ENCODE measurements around the gene HAUS7. TPM values are rescaled to one million over a fixed set of nuclear protein-coding genes. Genes with fewer than 3 reads are reported as not detected.

Gene HAUS7
- total RNA-seq, 2 experiments from 2014 or later, result 42.5 to 47.9 TPM

DNA sequence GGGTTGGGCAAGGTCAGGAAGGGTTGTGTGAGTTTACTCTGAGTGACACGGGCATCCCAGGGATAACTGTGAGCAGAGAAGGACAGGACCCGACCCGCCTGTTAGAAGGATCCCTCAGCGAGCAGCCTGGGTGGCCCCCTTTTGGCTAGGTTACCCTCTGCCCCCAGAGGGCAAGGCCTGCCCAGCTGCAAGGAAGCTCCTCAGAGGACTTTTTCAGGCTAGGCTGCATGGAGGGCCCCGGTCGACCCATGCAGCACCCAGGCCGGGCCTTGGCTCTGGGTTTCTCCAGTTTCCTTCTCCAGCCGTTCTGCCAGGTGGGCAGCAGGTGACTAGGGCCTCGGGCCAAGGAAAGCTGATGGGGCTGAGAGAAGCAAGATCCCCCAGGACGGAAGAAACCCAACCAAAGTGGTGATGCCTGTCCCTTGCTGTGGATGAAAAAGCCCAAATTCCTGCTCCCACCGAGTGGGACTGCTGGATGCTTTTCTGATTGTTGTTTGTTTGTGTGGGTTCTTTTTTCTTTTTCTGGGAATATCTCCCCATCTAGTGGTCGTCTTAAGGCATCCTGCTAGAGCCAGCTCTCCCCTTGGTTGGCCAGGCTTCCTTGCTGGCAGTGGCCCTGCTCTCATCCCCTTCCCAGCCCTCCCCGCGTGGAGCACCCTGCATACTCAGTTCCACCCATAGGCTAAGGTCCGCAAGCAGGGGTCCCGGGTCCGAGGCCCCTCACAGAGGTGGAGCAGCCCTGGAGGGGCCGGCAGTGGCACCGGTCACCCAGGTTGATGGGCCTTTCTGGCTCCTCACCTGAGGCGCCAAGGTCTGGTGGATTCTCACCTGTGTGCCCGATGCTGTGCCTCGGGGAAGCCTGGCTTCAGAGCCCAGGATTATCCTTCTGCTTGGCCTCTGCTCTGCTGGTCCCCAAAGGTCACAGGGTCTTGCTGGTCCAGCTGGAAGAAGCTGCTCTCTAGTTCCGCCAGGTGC, 57.3 kb downstream of the HAUS7 start:
- no TSS peak for BruUV-seq (replicated peaks)
- DNase-seq (ENCODE audit: low spot score), result no peak
- CTCF ChIA-PET (ENCODE audit: unreplicated experiment), result no interaction called here

DNA sequence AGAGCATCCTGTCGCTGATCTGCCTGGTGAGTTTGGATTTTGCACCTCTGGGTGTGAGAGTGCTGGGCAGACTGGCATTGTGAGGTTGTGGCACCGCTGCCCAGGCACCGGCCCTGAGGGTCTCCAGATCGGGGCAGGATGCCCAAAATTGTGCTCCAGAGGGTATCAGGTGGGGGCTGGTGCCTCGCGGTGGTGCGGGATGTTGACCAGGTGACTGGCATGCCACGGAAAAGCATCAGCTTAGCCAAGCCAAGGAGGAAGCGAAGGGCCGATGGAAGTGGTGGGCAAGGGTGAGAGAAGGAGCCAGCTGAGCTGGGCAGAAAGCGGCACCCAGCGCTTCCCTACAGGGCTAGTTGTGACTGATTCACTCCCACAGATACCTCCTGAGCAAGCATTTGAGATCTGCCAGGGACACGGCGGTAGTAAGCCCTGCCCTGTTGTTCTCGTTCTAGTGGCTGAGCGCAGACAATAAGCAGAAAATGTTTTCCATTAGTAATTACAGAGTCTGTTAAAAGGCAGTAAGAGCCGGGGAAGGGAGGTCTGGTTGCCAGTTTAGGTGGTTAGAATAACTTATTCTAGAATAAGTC, 58.3 kb downstream of the HAUS7 start:
- ChIA-PET POLR2A (no interaction called here), CTCF (ENCODE audit: unreplicated experiment) (no interaction called here)
- no peak for TF ChIP-seq EZH2phosphoT487 (IDR thresholded peaks at IDR 0.05; ENCODE audit: borderline replicate concordance, low read depth, low read length)
- TF ChIP-seq, protein P1, sequence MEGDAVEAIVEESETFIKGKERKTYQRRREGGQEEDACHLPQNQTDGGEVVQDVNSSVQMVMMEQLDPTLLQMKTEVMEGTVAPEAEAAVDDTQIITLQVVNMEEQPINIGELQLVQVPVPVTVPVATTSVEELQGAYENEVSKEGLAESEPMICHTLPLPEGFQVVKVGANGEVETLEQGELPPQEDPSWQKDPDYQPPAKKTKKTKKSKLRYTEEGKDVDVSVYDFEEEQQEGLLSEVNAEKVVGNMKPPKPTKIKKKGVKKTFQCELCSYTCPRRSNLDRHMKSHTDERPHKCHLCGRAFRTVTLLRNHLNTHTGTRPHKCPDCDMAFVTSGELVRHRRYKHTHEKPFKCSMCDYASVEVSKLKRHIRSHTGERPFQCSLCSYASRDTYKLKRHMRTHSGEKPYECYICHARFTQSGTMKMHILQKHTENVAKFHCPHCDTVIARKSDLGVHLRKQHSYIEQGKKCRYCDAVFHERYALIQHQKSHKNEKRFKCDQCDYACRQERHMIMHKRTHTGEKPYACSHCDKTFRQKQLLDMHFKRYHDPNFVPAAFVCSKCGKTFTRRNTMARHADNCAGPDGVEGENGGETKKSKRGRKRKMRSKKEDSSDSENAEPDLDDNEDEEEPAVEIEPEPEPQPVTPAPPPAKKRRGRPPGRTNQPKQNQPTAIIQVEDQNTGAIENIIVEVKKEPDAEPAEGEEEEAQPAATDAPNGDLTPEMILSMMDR (conservative IDR thresholded peaks at IDR 0.05; ENCODE audit: low read length), result no peak
- no peaks in the 10 kb centered on the region for H3K9me3 ChIP-seq (ENCODE audit: low read length)
- no peak overlapping the region for H3K27ac ChIP-seq (ENCODE audit: low read depth, low read length, poor library complexity, severe bottlenecking)
- DNase-seq (ENCODE audit: low spot score), result peak; percentile 5
- no peaks in the 10 kb centered on the region for H3K79me2 ChIP-seq (ENCODE audit: insufficient read depth, low read depth, low read length)
- H3K4me3 ChIP-seq (ENCODE audit: low read depth, low read length, poor library complexity, severe bottlenecking), result peak overlapping the region; percentile 16
- intact Hi-C loops (cut with micrococcal nuclease; ENCODE audit: unreplicated experiment), result no loop called here
- 0 out of 2 replicates have a peak overlapping the region, but pooled peaks have one; percentile 26 for H3K4me2 ChIP-seq (ENCODE audit: low read length)
- peaks cover 3% of the 10 kb centered on the region for H3K4me1 ChIP-seq (ENCODE audit: insufficient read depth, low read length, poor library complexity, severe bottlenecking)
- H2AFZ ChIP-seq (ENCODE audit: low read length), result no peak overlapping the region
- H3K9me2 ChIP-seq (ENCODE audit: insufficient read depth, low read length), result no peaks in the 10 kb centered on the region
- H4K20me1 ChIP-seq (ENCODE audit: insufficient read depth, low read length), result no peaks in the 10 kb centered on the region
- no peaks in the 10 kb centered on the region for H3K36me3 ChIP-seq (ENCODE audit: insufficient read depth, low read length)
- BruUV-seq (replicated peaks), result no TSS peak

More for the DNA sequence above, 57.3 kb downstream of the HAUS7 start:
- TF ChIP-seq, protein P1 (conservative IDR thresholded peaks at IDR 0.05; ENCODE audit: low read length), result no peak
- no peak for TF ChIP-seq EZH2phosphoT487 (IDR thresholded peaks at IDR 0.05; ENCODE audit: borderline replicate concordance, low read depth, low read length)
- H3K4me3 ChIP-seq (ENCODE audit: low read depth, low read length, poor library complexity, severe bottlenecking), result no peak overlapping the region
- intact Hi-C loops (cut with micrococcal nuclease; ENCODE audit: unreplicated experiment), result no loop called here
- no peak overlapping the region for H2AFZ ChIP-seq (ENCODE audit: low read length)
- H3K4me2 ChIP-seq (ENCODE audit: low read length), result no peak overlapping the region
- POLR2A ChIA-PET, result no interaction called here
- no peak overlapping the region for H3K27ac ChIP-seq (ENCODE audit: low read depth, low read length, poor library complexity, severe bottlenecking)
- H4K20me1 ChIP-seq (ENCODE audit: insufficient read depth, low read length), result no peaks in the 10 kb centered on the region
- H3K4me1 ChIP-seq (ENCODE audit: insufficient read depth, low read length, poor library complexity, severe bottlenecking), result peaks cover 3% of the 10 kb centered on the region
- no peaks in the 10 kb centered on the region for H3K9me2 ChIP-seq (ENCODE audit: insufficient read depth, low read length)
- H3K79me2 ChIP-seq (ENCODE audit: insufficient read depth, low read depth, low read length), result no peaks in the 10 kb centered on the region
- H3K36me3 ChIP-seq (ENCODE audit: insufficient read depth, low read length), result no peaks in the 10 kb centered on the region
- H3K9me3 ChIP-seq (ENCODE audit: low read length), result no peaks in the 10 kb centered on the region
